GM19035 (cell line): Measurements from ENCODE around the gene NOS1AP.

Experiments
- ATAC-seq: cut with Tn5 transposase; IDR thresholded peaks from one replicate; pipeline ENCODE4 v1.9.1; 2021; ENCODE audit not compliant: unreplicated experiment

NOS1AP gene

DNA sequence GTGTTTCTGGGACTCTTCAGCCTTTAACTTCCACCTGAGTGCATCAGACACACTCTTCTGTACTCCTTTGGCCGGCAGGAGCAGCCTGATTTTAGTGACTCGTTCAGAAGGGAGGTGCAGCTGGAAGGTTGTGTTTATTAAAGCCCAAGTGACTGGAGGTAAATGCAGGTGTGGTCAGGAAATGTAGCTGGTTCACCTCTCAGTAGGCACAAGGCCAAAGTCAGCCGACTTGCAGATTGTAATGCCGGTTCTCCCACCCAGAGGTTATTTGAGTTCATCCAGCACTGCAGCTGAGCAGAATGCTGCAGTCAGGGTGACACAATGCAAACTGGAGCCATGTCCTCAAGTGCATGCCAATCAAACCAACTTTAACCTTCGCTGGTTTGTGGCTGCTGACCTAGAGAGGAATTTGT, 215.7 kb downstream of the NOS1AP start:
- no peak for ATAC-seq

DNA sequence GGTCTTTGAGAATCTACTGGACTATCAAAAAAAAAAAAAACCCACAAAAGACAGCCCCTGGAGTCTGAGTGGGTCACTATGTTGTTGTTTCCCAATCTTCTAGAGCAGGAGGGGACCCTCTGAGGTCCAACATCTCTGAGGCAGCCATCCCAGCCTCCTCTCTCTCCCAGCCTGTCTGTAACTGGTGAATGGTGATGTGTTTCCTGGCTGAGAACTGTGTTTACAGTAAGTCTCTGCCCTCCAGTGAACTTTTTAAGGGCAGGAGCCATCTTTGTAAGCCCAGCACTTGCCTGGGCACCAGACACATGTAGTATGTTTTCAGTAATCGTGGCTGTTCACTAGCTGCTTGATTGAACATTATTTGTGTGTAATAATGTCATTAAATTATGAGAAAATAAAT, 221.5 kb downstream of the NOS1AP start:
- ATAC-seq = no peak

DNA sequence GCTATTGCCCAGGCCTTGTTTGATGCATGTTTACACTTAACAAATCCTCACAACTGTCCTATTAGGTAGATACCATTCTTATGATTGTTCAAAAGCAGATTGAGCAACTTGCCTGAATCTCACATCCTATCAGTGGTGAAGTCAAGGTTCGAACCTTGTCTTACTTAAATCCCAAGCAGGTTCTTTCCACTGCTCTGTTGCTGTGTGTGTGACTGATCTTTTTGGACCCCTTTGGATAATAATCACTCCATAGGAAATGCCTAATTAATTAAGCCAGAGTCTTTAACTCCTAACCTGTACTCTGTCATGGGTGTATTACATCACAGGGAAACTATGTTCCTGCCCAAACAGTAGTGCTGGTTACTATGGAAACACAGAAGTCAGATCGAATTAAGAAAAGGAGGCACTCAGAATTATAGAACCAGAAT, 222.9 kb downstream of the NOS1AP start:
- no peak for ATAC-seq

DNA sequence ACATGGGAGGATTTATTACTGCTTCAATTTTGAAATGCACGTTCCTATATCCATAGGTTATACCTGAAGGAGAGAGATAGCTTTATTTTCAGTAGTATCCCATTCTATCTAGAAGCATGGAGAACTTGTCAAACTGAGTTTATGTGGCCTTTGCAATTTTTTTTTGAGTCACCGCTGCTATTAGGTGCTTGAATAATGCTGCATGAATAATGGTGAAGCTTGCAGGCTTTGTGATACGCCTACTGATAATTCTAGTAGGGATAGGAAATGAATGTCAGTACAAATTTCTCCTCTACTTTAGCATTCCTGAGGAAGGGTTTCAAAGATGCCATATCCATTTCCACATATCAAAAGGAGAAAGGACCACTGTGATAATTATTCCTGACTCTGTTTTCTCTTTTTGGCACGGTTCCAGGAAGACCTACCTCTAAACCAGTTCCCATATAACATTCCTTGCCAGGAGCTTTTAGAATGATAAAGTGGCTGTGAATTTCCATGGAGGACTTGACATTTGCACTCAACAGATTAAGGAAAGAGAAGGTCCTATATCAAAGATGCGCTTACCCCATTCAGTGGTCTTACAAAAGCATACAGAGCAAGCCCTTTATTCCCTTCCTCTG, 223.7 kb downstream of the NOS1AP start:
- ATAC-seq = no peak

DNA sequence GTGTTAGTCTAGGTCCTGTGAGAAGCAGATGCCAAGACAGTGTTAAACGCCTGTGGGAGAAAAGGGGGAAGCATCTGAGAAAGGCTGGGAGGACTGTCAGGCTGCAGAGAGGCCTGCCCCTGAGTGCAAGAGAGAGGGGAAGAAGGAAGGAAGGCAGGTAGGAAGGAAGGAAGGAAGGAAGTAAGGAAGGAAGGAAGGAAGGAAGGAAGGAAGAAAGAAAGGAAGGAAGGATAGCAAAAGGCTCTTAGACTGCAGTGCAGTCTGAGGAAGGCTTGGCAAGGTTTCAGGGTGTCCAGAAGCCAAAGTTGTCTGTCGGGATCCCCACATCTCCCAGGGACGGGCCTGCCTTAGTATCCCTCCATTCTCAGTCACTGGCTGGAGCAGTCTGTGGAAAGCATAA, 224.5 kb downstream of the NOS1AP start:
- no peak for ATAC-seq

DNA sequence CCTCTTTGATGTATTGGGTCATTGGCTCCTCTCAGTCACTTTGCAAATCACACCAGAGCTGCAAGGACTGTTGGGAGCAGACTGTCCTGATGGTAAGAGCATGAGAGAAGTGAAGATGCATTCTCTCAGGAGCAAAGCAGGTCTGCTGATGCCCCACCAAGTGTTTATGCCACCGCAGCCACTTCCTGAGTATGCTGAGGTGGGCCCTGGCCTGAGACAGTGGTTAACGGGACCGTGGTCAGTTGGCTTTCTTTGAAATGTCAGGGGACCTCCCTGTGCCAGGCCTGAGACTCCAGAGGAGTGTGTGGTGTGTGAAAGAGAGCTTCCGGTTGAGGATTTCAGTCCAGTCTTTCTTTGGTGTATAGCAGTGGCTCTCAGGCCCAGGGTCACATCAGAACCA, 227.7 kb downstream of the NOS1AP start:
- ATAC-seq = no peak

DNA sequence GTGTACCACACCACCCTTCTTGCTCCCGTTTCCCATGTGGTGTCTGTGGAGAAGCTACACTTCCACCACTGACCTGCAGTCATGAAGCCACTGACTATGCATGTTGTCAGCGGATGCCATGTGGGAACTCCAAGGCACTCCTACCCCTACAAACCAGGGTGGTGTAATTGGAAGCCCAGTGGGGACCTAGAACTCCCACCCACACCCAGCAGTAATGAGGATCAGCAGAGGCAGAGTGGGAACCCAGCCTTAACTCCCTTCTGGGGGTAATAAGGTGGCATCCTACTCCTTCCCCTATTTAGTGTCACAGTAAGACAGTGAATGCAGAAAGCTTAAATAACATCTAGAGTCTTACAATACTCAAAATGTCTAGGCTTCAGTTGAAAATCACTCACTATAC, 228.8 kb downstream of the NOS1AP start:
- ATAC-seq = no peak

DNA sequence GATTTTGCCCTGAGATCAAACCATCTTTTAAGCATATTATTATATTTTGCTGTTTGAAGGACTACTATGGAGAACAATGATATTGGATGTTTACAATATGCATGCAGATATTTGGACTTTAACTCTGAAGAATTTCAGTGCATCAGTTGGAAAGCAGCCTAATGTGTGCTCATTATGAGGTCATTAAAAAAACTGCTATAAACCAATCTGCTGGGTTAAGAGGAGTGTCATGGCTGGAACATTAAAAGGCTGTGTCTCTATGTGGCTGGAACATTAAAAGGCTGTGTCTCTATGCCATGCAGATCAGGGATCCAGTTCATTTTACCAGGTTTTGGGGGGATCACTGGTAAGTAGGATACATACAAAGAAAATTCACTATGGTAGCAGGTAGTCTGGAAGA, 229.5 kb downstream of the NOS1AP start:
- ATAC-seq = no peak

DNA sequence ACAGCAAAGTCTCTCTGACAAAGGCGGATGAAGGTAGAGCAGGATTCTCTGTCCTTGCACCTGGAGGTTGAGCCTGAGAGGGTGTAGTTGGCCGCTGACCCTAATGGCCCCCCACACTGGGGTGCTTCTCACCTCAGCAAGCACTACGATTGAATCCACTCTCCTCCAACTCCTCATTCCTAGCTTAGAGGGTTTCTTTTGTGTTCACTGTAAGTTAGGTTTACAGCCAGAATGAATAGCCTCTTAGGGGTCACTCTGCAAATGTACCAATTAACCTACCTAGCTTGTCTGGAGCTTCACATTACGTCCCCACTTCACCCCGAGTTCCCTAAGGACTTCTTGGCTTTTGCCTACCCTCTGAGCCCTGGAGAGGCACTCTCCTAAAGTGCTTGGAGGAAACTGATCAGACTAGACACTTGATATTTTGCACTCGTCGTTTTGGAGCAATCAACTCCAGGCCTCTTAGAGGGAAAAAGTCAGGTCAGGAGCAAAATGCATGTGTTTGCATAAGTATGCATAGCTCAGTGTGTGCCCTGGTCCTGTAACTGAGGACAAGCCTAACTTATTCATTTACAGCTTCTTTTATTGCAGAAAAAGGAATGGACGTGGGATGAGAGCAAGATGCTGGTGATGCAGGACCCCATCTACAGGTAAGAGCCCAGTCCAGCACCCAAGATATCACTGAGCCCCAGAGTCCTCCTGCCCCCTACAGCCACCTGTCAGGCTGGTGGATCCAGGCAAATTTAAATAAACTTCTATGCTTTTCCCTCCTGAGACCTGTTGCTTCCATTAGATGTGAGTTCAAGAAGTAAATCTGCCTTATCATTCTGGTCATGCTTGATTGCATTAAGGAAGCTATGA, 230.8 kb downstream of the NOS1AP start:
- ATAC-seq = no peak

DNA sequence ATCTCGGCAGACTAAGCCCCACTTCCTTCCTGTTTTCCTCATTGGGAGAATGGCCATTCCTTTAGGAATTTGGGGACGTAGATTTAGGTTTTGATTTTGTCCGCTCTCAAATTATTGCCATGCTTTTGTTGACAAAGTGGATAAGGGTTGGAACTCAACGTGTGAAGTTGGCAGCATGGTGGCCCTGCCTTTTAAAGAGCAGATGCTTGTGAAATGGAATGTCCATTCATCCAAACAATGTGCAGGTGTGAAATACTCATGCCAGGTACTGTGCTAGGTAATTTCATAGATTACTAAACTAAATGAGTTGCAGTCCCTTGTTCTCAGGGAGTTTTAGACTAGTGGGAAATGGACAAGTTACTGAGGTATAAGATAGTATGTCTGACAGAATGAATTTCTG, 232.2 kb downstream of the NOS1AP start:
- ATAC-seq = no peak

DNA sequence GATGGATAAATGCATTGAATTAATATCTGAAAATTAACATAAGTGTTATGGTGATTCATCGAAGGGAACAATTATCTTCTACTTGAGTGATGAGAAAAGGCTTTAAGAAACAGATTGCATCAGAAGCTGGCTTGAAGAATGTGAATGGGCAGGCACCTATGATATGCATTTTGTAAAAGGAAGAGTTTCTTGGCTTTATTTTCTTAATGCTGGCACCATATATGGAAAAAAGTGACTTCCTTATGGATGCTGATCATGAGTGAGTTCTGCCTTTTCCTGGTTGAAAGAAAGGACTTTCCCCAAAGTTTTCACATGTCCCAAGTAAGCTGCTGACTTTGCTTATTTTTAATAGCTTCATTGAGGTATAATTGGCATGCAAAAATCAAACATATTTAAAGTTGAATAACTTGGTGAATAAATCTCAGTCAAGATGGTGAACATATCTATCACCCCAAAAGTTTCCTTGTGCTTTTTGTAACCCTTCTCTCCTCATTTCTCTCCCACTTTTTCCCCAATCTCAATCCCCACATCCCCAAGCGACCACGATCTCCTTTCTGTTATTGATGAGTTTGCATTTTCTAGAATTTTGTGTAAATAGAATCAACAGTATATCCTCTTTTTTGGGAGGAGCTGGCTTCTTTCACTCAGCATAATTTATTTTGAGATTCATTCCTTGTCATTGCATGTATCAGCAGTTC, 233.0 kb downstream of the NOS1AP start:
- no peak for ATAC-seq

DNA sequence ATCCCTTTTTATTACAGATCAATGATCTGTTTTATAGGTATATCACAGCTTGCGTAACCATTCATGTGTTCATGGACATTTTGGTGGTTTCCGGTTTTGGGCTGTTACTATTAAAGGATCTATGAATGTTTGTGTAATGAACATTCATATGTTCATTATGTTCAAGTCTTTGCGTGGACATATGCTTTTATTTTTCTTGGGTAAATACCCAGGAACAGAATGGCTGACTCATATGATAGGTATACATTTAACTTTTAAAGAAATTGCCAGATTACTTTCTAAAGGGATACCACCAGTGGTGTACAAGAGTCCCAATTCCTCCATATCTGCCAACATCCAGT, 233.5 kb downstream of the NOS1AP start:
- ATAC-seq = no peak

DNA sequence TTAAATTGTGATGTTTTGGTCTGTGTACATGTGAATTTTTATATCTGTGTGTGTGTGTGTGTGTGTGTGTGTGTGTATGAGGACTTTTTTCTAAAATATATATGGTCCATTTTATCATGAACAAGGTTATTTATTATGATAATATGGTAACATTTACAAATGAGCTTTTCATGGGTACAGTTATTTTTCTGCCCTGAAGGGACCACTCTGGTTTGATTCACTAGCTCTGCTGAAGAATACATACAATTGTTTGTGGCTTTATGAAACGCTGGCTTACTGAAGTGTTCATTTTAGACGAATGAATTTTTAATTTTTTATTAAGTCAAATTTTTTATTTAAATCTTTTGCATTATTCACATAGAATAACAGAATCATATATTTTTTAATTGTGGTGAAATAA, 235.2 kb downstream of the NOS1AP start:
- ATAC-seq = no peak

DNA sequence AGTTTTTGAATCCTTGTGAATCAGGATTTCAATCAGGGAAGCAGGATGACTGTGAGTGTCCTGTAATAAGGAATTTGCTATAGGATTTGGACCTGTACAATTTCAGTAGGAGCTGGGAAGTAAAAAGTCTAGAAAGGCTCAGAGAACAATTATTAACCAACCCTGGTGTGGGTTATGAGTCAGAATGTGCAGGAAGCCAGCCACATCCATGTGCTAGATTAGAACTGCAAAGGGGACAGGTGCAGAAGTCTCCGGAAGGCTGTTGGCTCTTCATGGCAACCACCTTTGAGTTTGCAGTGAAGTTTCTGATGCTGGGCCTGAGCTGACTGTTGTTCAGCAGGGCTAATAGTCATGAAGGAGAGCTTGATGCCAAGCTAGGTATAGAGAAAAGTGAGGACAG, 236.5 kb downstream of the NOS1AP start:
- no peak for ATAC-seq

DNA sequence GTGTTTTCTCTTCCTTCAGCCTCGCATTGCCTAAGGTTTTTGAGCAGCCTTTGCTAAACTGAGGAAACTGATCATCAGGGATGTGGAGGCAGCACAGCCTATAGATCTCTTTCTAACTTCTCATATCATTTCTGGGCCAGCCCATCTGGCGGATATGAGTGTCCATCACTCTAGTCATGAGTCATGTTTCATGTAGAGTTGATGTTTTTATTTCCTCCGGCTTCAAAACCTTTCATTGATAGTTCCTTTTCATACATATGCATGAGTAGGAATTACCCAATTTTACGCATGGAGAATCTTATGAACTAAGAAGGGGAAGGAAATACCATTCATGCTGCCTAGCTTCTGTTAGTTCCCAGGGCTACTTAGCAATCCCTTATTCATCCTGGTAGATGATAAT, 240.8 kb downstream of the NOS1AP start:
- no peak for ATAC-seq

DNA sequence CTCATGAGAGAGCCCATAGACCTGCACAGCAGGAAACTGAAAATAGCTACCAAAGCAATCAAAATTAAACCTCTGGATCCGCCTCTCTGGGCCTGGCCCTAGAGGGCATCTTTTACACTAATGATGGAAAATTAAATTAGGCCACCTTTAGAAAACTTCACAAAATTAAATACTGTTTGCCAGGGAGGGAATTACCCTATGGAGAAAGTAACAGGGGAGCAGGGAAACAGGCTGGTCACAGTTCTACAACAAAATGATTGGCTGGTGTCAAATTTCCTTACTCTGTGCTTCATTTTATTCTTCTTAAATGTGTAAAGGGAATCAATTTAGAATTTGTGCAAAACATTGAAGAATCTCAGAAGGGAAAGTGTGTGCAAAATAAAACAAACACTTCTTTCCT, 244.7 kb downstream of the NOS1AP start:
- no peak for ATAC-seq

DNA sequence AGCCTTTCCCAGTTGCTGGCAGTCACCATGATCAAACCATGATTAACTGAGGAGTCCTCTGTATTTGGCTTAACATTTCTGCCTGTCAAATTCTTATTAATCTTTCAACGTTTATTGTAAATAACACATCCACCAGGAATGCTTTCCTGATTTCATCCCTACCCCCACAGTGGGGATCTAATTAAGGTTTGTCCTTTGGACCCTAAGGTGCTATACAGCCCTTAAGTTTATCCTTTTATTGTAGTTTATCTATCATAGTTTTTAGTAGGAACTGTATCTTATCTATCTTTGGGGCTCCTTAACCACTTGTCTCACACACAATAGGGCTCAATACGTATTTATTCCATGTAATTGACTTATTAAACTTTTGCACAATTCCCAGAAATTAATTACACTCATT, 246.2 kb downstream of the NOS1AP start:
- no peak for ATAC-seq

DNA sequence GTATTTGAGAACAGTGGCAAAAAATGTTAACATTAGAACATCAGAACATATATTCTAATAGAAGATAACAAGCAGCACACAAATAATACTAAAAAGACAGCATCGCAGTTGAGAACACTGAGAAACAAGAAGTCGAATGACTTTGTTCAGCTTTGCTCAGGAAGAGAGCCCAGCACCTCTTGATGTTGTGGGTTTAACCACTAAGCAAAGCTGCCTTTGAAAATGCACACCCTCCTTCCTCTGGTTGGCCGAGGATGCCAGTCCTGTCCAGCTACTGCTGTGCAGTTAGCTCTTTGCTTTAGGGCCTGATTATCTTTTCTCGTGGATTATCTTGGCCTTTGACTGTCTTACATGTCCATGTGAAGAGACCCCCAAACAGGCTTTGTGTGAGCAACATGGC, 246.7 kb downstream of the NOS1AP start:
- ATAC-seq = no peak

DNA sequence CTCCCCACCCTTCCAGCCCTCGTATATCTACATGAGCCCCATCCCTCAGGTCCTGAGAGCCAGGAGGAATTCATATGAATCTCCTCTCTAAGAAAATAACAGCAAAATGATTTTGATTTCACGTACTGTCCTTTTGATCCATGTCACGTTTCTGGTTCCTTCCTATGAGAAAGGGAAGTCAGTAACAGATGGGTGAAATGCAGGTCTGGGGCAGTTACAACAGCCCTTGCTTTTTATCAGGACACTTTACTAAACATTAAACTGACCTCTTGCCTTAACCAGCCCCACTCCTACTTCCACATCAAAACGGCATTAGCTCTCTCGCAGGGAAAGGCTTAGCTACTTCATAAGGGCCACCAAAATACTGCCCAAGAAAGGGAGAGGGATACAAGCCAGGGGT, 248.1 kb downstream of the NOS1AP start:
- no peak for ATAC-seq

DNA sequence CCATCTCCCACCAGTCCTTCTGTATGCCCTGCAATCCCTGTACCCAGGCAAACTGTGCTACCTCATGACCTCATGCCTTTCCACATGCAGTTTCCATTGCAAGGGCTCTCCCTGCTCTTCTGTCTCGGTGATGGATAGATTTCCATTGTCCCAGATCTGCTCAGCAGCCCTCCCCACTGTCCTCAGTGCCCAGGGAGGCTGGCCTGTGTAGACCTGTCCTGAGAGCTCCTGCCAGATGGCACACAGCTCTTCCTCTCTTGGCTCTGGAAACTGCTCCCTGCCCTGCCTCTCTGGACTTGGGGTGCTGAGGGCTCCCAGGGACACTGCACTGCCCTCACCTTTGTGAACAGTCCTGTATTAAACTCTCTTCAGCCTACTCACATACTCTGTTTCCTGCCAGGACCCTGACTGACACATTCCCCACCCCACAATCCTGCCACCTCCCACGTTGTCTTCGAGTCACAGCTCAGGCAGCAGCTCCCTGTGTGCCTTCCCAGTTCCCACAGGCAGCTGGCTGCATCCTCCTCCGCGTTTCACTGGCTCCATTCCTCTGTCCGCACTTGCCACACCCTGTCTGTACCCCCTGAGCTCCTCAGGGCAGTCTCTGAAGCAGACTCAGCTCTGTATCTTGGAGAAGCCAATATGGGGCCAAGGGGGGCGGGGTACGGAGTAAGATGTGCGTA, 250.1 kb downstream of the NOS1AP start:
- no peak for ATAC-seq

DNA sequence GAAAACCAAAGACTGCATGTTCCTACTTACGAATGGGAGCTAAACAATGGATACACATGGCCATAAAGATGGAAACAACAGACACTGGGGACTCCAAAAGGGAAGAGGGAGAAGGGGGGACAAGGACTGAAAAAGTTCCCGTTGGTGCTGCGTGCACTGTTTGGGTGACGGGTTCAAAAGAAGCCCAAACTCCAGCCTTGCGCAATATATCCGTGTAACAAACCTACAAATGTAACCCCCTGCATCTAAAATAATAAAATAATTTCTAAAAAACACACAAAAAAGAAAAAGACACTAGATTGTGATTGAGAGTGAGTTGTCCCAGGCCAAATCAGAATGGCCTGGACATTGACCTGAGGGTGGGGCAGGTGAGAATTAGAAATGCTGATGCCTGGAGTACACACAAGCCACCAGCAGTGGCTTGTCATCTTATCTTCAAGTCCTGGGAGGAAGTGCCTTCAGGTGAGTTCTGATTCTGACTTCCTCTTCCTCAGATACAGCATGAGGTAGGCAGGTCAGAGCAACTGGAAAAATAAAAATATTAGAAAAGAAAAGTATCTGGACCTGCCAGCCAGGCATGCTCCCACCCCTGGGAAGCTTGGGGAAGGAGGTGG, 252.4 kb downstream of the NOS1AP start:
- no peak for ATAC-seq
